ENCODE results near the gene GABRD.

- TF ChIP-seq EZH2phosphoT487 (IDR thresholded peaks at IDR 0.05; ENCODE audit: insufficient read depth, low read depth) (no peak), EZH2 (IDR thresholded peaks at IDR 0.05; ENCODE audit: insufficient read depth, poor library complexity, severe bottlenecking) (no peak)
Measured at GRCh38 chr1:2024451-2024850, 5.3 kb downstream of the GABRD start.
